Measurements from ENCODE around the gene CTAGE9. TPM values are rescaled to one million over a fixed set of nuclear protein-coding genes. Genes with fewer than 3 reads are reported as not detected.

CTAGE9 gene
- total RNA-seq, 6 experiments from 2014 or later, result not detected

DNA sequence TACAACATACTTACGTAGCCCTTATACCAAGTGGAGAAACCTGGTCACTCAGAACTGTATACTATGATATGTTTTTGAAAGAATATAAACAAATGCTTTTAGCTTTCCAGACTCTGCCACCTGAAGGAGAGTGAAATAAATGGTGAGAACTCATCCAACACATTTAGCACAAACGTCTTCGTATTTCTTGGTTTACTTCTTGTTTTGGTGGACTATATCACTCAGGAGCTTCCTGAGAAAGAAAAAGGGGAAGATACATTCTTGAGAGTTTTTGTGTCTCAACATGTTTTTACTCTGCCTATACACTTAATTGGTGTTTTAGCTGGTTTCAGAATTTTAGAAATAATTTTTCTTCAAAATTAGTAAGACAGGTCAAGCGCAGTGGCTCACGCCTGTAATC lies 19.4 kb upstream of the CTAGE9 start:
- 76% methylated on average over 5 of the region's 5 CpGs for WGBS (ENCODE audit: insufficient coverage, low coverage, low lambda C conversion rate, missing lambda C conversion rate)
- intact Hi-C loops (cut with DNase I), result no loop called here
- Histone ChIP-seq H3K36me3 (no peaks in the 10 kb centered on the region), H3K27me3 (no peaks in the 10 kb centered on the region), H3K9me3 (no peaks in the 10 kb centered on the region), H3K27ac (no peak overlapping the region), H3K4me1 (peaks cover 0 to 8% (median 0%) of the 10 kb centered on the region in 4 donors), H3K4me3 (no peak overlapping the region)
- TF ChIP-seq POLR2A (IDR thresholded peaks at IDR 0.05), result no peak
- TF ChIP-seq, protein P1, sequence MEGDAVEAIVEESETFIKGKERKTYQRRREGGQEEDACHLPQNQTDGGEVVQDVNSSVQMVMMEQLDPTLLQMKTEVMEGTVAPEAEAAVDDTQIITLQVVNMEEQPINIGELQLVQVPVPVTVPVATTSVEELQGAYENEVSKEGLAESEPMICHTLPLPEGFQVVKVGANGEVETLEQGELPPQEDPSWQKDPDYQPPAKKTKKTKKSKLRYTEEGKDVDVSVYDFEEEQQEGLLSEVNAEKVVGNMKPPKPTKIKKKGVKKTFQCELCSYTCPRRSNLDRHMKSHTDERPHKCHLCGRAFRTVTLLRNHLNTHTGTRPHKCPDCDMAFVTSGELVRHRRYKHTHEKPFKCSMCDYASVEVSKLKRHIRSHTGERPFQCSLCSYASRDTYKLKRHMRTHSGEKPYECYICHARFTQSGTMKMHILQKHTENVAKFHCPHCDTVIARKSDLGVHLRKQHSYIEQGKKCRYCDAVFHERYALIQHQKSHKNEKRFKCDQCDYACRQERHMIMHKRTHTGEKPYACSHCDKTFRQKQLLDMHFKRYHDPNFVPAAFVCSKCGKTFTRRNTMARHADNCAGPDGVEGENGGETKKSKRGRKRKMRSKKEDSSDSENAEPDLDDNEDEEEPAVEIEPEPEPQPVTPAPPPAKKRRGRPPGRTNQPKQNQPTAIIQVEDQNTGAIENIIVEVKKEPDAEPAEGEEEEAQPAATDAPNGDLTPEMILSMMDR (IDR thresholded peaks at IDR 0.05), result no peak
- DNase-seq, result no peak
- ATAC-seq, result no peak

DNA sequence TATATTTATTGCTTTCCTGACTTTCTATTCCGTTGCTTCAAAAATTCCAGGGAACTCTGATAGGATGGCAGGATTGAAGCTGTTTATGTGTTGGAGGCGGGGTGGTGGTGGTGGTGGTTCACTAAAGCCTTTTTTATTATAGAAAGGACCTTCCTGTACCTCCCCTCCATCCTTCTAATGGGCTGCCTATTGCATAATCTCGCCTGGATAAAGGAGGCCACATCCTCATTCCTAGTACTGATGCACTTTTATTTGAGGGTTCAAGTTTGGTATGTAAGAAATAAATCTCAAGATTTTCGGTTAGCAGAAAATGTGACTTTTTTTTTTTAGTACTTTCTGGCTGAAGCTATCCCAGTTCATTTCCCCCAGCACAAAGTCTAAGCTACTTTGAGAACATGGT lies 18.7 kb upstream of the CTAGE9 start:
- Histone ChIP-seq H3K4me1 (peaks cover 0 to 8% (median 0%) of the 10 kb centered on the region in 4 donors), H3K9me3 (no peaks in the 10 kb centered on the region), H3K27me3 (no peaks in the 10 kb centered on the region), H3K4me3 (no peak overlapping the region), H3K27ac (no peak overlapping the region), H3K36me3 (no peaks in the 10 kb centered on the region)
- DNase-seq, result no peak
- ATAC-seq, result no peak
- no peak for TF ChIP-seq POLR2A (IDR thresholded peaks at IDR 0.05)
- TF ChIP-seq, protein P1 (IDR thresholded peaks at IDR 0.05), result no peak
- 57% methylated on average over 4 of the region's 4 CpGs for WGBS (ENCODE audit: insufficient coverage, low coverage, low lambda C conversion rate, missing lambda C conversion rate)
- intact Hi-C loops (cut with DNase I), result no loop called here

DNA sequence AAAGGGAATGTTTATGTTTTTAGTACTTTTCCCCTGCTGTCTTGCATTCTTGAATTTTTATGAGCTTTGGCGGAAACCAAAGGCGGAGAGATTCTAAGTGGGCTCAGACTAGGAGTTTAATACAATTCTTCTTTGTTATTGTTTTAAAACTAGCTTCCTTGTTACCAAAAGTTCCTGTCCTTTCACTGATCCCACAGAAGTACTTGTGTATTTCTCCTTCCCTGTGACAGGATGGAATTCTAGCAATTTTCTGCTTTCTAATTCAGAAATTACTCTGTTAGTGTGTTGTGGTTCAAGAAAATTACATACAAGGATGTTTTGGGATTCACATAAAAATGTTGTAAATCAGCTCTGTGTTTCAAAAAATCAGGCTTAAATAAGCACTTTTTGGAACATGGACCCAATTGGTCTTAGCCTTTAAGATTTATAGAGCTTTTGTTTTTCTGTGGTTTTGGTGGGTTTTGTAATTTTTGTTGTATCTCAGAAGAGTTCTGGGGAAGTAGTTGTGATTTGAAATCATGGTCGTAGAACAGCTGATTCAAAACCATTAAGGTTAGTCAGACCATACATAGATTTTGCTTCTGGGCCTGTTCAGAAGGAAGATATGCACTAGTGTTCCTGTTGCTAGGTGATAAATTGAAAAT lies 17.6 kb upstream of the CTAGE9 start:
- 86% methylated on average over 3 of the region's 3 CpGs for WGBS (ENCODE audit: insufficient coverage, low coverage, low lambda C conversion rate, missing lambda C conversion rate)
- intact Hi-C loops (cut with DNase I), result no loop called here

DNA sequence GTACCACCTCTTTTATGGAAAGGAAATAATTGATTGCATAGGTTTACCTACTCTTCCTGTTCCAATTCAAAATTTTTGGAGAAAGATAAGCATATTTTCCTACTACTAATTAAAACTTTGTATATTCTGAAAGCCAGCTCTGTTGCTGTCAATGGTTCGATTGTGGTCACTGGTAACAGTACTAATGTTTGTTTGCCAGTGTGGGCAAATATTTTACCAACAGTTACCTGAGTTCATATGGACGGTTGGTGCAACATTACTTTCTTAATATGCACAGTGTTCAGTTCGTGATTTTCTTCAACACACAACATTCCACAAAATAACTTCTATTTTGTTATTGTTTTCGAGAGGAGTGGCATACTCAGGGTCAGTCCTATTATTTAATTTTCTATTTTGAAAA lies 17.1 kb upstream of the CTAGE9 start:
- Histone ChIP-seq H3K27me3 (no peaks in the 10 kb centered on the region), H3K4me3 (no peak overlapping the region), H3K4me1 (peaks cover 0 to 8% (median 0%) of the 10 kb centered on the region in 4 donors), H3K9me3 (no peaks in the 10 kb centered on the region), H3K27ac (no peak overlapping the region), H3K36me3 (no peaks in the 10 kb centered on the region)
- DNase-seq, result no peak
- 48% methylated on average over 4 of the region's 4 CpGs for WGBS (ENCODE audit: insufficient coverage, low coverage, low lambda C conversion rate, missing lambda C conversion rate)
- TF ChIP-seq, protein P1 (IDR thresholded peaks at IDR 0.05), result no peak
- no peak for TF ChIP-seq POLR2A (IDR thresholded peaks at IDR 0.05)
- intact Hi-C loops (cut with DNase I), result no loop called here
- peak; percentile 48 to 64 (median 56) for ATAC-seq

More for the DNA sequence above, 17.6 kb upstream of the CTAGE9 start:
- Histone ChIP-seq H3K4me1 (peaks cover 0 to 8% (median 0%) of the 10 kb centered on the region in 4 donors), H3K36me3 (no peaks in the 10 kb centered on the region), H3K27me3 (no peaks in the 10 kb centered on the region), H3K9me3 (no peaks in the 10 kb centered on the region), H3K4me3 (no peak overlapping the region), H3K27ac (no peak overlapping the region)
- DNase-seq (no peak), ATAC-seq (no peak)
- TF ChIP-seq, protein P1 (IDR thresholded peaks at IDR 0.05), result no peak
- TF ChIP-seq POLR2A (IDR thresholded peaks at IDR 0.05), result no peak
